Kidney epithelial cell (primary cell): Measurements from ENCODE around the gene TGM5. TPM values are rescaled to one million over a fixed set of nuclear protein-coding genes. Genes with fewer than 3 reads are reported as not detected.

ENCODE experiments used
- DNase-seq: peaks from one replicate; pipeline ENCODE4 v3.0.0-alpha.2; 2010; ENCODE audit warnings: low read depth
- H3K27me3 ChIP-seq: 2 replicates; pipeline ENCODE4 v1.6.0; 2011; ENCODE audit warnings: low read length; ENCODE audit not compliant: control insufficient read depth, insufficient read depth
- H3K36me3 ChIP-seq: 2 replicates; pipeline ENCODE4 v1.5.1; 2011; ENCODE audit warnings: low read length; ENCODE audit not compliant: control insufficient read depth, insufficient read depth
- H3K4me3 ChIP-seq: 2 replicates; pipeline ENCODE4 v1.5.1; 2011; ENCODE audit warnings: low read depth, mild to moderate bottlenecking, control low read depth, low read length
- total RNA-seq: library from RNA; depleted of rRNA; stranded (reverse); fragments of >200 nt; gene quantifications from 2 replicates; pipeline ENCODE4 v1.2.3, GENCODE V29; 2015
- TF ChIP-seq, protein P1 (sequence below): IDR thresholded peaks from 2 replicates; pipeline ENCODE4 v1.5.1; 2011; ENCODE audit warnings: mild to moderate bottlenecking, moderate library complexity, low read length, control low read depth, inconsistent platforms; ENCODE audit not compliant: insufficient read depth, poor library complexity, severe bottlenecking

The TGM5 gene, protein sequence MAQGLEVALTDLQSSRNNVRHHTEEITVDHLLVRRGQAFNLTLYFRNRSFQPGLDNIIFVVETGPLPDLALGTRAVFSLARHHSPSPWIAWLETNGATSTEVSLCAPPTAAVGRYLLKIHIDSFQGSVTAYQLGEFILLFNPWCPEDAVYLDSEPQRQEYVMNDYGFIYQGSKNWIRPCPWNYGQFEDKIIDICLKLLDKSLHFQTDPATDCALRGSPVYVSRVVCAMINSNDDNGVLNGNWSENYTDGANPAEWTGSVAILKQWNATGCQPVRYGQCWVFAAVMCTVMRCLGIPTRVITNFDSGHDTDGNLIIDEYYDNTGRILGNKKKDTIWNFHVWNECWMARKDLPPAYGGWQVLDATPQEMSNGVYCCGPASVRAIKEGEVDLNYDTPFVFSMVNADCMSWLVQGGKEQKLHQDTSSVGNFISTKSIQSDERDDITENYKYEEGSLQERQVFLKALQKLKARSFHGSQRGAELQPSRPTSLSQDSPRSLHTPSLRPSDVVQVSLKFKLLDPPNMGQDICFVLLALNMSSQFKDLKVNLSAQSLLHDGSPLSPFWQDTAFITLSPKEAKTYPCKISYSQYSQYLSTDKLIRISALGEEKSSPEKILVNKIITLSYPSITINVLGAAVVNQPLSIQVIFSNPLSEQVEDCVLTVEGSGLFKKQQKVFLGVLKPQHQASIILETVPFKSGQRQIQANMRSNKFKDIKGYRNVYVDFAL
- not detected in 2 replicates for total RNA-seq

GRCh38 chr15:43266834-43267233 is at the start of gene TGM5:
Gene TGM5 (minus strand): TSS chr15:43266928. CDS start chr15:43266849, 79 bp downstream.
- TF ChIP-seq, protein P1, sequence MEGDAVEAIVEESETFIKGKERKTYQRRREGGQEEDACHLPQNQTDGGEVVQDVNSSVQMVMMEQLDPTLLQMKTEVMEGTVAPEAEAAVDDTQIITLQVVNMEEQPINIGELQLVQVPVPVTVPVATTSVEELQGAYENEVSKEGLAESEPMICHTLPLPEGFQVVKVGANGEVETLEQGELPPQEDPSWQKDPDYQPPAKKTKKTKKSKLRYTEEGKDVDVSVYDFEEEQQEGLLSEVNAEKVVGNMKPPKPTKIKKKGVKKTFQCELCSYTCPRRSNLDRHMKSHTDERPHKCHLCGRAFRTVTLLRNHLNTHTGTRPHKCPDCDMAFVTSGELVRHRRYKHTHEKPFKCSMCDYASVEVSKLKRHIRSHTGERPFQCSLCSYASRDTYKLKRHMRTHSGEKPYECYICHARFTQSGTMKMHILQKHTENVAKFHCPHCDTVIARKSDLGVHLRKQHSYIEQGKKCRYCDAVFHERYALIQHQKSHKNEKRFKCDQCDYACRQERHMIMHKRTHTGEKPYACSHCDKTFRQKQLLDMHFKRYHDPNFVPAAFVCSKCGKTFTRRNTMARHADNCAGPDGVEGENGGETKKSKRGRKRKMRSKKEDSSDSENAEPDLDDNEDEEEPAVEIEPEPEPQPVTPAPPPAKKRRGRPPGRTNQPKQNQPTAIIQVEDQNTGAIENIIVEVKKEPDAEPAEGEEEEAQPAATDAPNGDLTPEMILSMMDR = no peak
- DNase-seq = no peak
- Histone ChIP-seq H3K36me3 (no peaks in the 10 kb centered on the region), H3K4me3 (no peak within 1 kb of the TSS), H3K27me3 (peaks cover 14% of the 10 kb centered on the region)

- no peaks in the 10 kb centered on the region for H3K36me3 ChIP-seq
- DNase-seq = no peak
- H3K27me3 ChIP-seq = no peaks in the 10 kb centered on the region
- TF ChIP-seq, protein P1 = no peak
- no peak overlapping the region for H3K4me3 ChIP-seq
Measured at GRCh38 chr15:43314171-43314570, 47.4 kb upstream of the TGM5 start.

- H3K27me3 ChIP-seq = peaks cover 2% of the 10 kb centered on the region
- no peak for DNase-seq
- H3K36me3 ChIP-seq = no peaks in the 10 kb centered on the region
- no peak overlapping the region for H3K4me3 ChIP-seq
- TF ChIP-seq, protein P1 = no peak
Measured at GRCh38 chr15:43312378-43312777, 45.6 kb upstream of the TGM5 start.

DNA sequence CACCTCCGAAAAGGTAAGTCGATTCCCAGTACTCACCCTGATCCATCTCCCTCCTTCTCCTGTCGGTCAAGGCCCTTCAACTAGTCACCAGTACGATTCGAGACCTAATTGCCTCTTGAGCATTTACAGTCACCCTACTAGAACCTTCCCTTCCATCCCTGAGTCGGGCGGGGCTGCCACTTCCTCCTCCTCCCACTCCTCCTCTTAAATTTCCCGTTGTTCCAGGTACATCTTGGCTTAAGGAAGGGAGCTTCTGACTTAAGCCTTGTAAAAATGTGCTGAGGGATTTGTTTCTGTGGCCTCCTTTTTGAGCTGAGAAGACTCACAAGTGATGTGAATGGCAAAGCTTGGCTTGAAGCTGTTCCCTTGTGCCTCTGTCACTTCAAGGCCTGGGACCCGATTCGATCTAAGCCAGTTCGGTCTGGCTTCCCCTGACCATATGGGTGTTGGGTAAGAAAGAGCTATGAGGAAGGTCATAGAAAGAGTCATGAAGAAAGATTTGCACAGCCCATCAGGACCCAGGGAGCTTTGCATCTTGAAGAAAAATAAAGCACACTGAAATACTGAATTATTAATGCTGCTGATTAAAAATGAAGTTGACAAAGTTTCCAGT is 35.6 kb upstream of the TGM5 start, which contains the start of gene TGM7:
Gene TGM7, minus strand, starts transcription at position 51 of the 613 bp plus-strand sequence.
- Histone ChIP-seq H3K4me3 (no peak within 1 kb of the TSS), H3K36me3 (no peaks in the 10 kb centered on the region), H3K27me3 (peaks cover 2% of the 10 kb centered on the region)
- TF ChIP-seq, protein P1 = no peak
- DNase-seq = no peak

- Histone ChIP-seq H3K27me3 (peaks cover 2% of the 10 kb centered on the region), H3K36me3 (no peaks in the 10 kb centered on the region), H3K4me3 (no peak overlapping the region)
- TF ChIP-seq, protein P1 = no peak
- no peak for DNase-seq
Measured at GRCh38 chr15:43299884-43300283, 33.2 kb upstream of the TGM5 start.
